Panc1 (cell line): Measurements from ENCODE around the gene ALDH5A1. TPM values are rescaled to one million over a fixed set of nuclear protein-coding genes. Genes with fewer than 3 reads are reported as not detected.

Experiments
- ATAC-seq: fragments of 200-7000 bp; cut with Tn5 transposase; 2 replicates; pipeline ENCODE4 v1.9.1; 2020; ENCODE audit warnings: mild to moderate bottlenecking, moderate library complexity
- BruUV-seq: library from RNA; stranded (reverse); fragments of 400-500 nt; replicated peaks from 2 replicates; lab custom pipeline; 2021; lab: Mats Ljungman, UMichigan
- CTCF ChIA-PET: fragments of 300-600 bp; sonication (Branson Sonifier 250); formaldehyde crosslinking; loops from one replicate; lab custom pipeline; 2022; ENCODE audit warnings: antibody characterized with exemption; lab: Charles Lee
- POLR2A ChIA-PET: fragments of 300-600 bp; sonication (Branson Sonifier 250); formaldehyde crosslinking; loops from one replicate; lab custom pipeline; 2022; ENCODE audit warnings: antibody characterized with exemption; lab: Charles Lee
- DNase-seq: peaks from one replicate; pipeline ENCODE4 v3.0.0-alpha.2; 2010; ENCODE audit warnings: low read depth, low spot score
- H3K27ac ChIP-seq: 2 replicates; pipeline ENCODE4 v1.5.1; 2011; ENCODE audit warnings: mild to moderate bottlenecking, low read length, inconsistent platforms
- H3K27me3 ChIP-seq: fragments of 200-500 bp; sonication (Bioruptor generic); 2 replicates; pipeline ENCODE4 v1.6.0; 2014; ENCODE audit warnings: low read length, inconsistent platforms; ENCODE audit not compliant: control insufficient read depth, insufficient read depth
- H3K36me3 ChIP-seq: fragments of 200-500 bp; sonication (Bioruptor generic); 2 replicates; pipeline ENCODE4 v1.5.1; 2014; ENCODE audit warnings: inconsistent platforms, mild to moderate bottlenecking, low read length, moderate library complexity; ENCODE audit not compliant: control insufficient read depth, insufficient read depth
- H3K4me1 ChIP-seq: 2 replicates; pipeline ENCODE4 v1.5.1; 2011; ENCODE audit warnings: inconsistent platforms, mild to moderate bottlenecking, low read length, moderate library complexity; ENCODE audit not compliant: control insufficient read depth, insufficient read depth
- H3K4me3 ChIP-seq, 2 experiments: 2 replicates each; pipeline ENCODE4 v1.5.1; 2011 to 2012; ENCODE audit warnings: low read depth in 2 of 2, low read length in 2 of 2, mild to moderate bottlenecking in 2 of 2, inconsistent platforms in 1 of 2, moderate library complexity in 1 of 2
- H3K9me3 ChIP-seq: fragments of 200-500 bp; sonication (Bioruptor generic); 2 replicates; pipeline ENCODE4 v1.5.1; 2014; ENCODE audit warnings: low read depth, mild to moderate bottlenecking, inconsistent platforms, low read length, moderate library complexity; ENCODE audit not compliant: control insufficient read depth, insufficient read depth
- POLR2AphosphoS5 ChIP-seq: IDR thresholded peaks from 2 replicates; pipeline ENCODE4 v1.6.1; 2012; ENCODE audit warnings: mild to moderate bottlenecking, low read depth, low read length, moderate library complexity
- SIN3A ChIP-seq: IDR thresholded peaks from 2 replicates; pipeline ENCODE4 v1.6.1; 2012; ENCODE audit warnings: low read depth, mild to moderate bottlenecking, low read length, moderate library complexity, borderline replicate concordance; ENCODE audit not compliant: insufficient read depth
- TCF7L2 ChIP-seq: IDR thresholded peaks from 2 replicates; pipeline ENCODE4 v1.6.1; 2011; ENCODE audit warnings: mild to moderate bottlenecking, low read depth, low read length, inconsistent platforms
- in situ Hi-C: cut with HindIII; loops from 2 replicates; pipeline ENCODE4 v1.10.0; 2016; ENCODE audit warnings: low sequenced_read_pairs, low pct_unique_long_range_greater_than_20kb
- intact Hi-C: fragments of 100-400 bp; cut with micrococcal nuclease; formaldehyde crosslinking; loops from one replicate; pipeline ENCODE4 v1.10.0; 2022; ENCODE audit not compliant: unreplicated experiment
- total RNA-seq: library from RNA; stranded (reverse); gene quantifications from one replicate; pipeline ENCODE4 v1.2.1, GENCODE V29; 2021; ENCODE audit not compliant: unreplicated experiment
- TF ChIP-seq, protein P1 (sequence below): fragments of 450-650 bp; IDR thresholded peaks from 2 replicates; pipeline ENCODE4 v1.5.1; 2017; ENCODE audit warnings: mild to moderate bottlenecking
- TF ChIP-seq, protein P2 (sequence below), 2 experiments: IDR thresholded peaks; 2 replicates each; pipeline ENCODE4 v1.6.1; 2011 to 2012; ENCODE audit warnings: low read depth in 2 of 2, control low read depth in 1 of 2, low read length in 1 of 2, mild to moderate bottlenecking in 1 of 2, moderate library complexity in 1 of 2; ENCODE audit not compliant: insufficient read depth in 1 of 2

The ALDH5A1 gene
- total RNA-seq, 1 experiment from 2014 or later, result 4.2 TPM

DNA sequence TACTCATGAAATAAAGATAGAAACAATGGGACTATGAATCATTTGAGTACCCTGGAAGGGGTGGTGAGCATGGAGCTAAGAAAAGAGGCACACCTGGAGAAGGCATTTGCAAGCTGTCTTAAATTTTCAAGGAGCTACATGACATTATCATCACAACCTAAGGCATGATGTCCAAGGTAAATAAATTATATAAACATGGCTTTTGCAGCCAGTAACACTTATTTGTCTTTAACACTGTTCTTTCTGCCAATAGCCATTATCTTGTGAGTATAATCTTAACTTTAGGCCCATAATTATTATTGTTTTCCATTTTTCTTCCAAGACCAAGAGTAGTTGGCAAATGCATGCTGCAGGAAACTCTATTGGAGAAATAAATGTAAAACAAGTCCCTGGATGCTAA is 63.7 kb downstream of the ALDH5A1 start:
- DNase-seq (no peak), ATAC-seq (no peak)
- CTCF ChIA-PET, result interaction anchor here (0.6 kb wide), 1 partner anchor 82 kb away, joined by 3 read pairs; no protein-coding TSS in a partner anchor
- intact Hi-C loops, result no loop called here
- Histone ChIP-seq H3K9me3 (no peaks in the 10 kb centered on the region), H3K36me3 (no peaks in the 10 kb centered on the region), H3K4me1 (no peaks in the 10 kb centered on the region), H3K27me3 (no peaks in the 10 kb centered on the region), H3K4me3 (no peak overlapping the region), H3K27ac (no peak overlapping the region)
- TF ChIP-seq POLR2AphosphoS5 (no peak), TCF7L2 (no peak), SIN3A (no peak)
- TF ChIP-seq, protein P1, sequence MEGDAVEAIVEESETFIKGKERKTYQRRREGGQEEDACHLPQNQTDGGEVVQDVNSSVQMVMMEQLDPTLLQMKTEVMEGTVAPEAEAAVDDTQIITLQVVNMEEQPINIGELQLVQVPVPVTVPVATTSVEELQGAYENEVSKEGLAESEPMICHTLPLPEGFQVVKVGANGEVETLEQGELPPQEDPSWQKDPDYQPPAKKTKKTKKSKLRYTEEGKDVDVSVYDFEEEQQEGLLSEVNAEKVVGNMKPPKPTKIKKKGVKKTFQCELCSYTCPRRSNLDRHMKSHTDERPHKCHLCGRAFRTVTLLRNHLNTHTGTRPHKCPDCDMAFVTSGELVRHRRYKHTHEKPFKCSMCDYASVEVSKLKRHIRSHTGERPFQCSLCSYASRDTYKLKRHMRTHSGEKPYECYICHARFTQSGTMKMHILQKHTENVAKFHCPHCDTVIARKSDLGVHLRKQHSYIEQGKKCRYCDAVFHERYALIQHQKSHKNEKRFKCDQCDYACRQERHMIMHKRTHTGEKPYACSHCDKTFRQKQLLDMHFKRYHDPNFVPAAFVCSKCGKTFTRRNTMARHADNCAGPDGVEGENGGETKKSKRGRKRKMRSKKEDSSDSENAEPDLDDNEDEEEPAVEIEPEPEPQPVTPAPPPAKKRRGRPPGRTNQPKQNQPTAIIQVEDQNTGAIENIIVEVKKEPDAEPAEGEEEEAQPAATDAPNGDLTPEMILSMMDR, result no peak
- TF ChIP-seq, protein P2, sequence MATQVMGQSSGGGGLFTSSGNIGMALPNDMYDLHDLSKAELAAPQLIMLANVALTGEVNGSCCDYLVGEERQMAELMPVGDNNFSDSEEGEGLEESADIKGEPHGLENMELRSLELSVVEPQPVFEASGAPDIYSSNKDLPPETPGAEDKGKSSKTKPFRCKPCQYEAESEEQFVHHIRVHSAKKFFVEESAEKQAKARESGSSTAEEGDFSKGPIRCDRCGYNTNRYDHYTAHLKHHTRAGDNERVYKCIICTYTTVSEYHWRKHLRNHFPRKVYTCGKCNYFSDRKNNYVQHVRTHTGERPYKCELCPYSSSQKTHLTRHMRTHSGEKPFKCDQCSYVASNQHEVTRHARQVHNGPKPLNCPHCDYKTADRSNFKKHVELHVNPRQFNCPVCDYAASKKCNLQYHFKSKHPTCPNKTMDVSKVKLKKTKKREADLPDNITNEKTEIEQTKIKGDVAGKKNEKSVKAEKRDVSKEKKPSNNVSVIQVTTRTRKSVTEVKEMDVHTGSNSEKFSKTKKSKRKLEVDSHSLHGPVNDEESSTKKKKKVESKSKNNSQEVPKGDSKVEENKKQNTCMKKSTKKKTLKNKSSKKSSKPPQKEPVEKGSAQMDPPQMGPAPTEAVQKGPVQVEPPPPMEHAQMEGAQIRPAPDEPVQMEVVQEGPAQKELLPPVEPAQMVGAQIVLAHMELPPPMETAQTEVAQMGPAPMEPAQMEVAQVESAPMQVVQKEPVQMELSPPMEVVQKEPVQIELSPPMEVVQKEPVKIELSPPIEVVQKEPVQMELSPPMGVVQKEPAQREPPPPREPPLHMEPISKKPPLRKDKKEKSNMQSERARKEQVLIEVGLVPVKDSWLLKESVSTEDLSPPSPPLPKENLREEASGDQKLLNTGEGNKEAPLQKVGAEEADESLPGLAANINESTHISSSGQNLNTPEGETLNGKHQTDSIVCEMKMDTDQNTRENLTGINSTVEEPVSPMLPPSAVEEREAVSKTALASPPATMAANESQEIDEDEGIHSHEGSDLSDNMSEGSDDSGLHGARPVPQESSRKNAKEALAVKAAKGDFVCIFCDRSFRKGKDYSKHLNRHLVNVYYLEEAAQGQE (IDR thresholded peaks at IDR 0.05; ENCODE audit: insufficient read depth in 1 of 2, low read depth in 2 of 2, low read length in 1 of 2), result no peak
- POLR2A ChIA-PET, result no interaction called here
- in situ Hi-C loops, result no loop called here
- no TSS peak for BruUV-seq

DNA sequence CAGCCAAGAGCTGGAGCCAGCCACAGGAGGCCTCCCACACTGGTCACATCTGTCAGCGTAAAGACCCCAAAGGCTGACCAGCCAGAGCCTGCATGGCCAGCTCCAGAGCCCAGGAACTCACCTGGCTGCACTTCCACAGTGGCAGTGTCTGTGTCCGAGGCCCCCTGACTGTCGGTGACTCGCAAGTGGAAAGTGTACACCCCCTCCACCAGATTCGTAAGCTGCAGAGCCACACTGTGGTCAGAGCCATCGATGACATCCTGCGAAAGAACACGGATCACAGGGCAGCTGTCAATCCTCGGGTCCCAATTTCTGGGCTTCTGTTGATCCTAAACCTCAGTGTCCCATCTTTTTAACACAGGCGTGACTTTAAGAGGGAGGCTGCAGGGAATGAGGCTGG is 69.3 kb downstream of the ALDH5A1 start:
- CTCF ChIA-PET, result interaction anchor here (0.5 kb wide), 1 partner anchor 18 kb away, joined by 5 read pairs; no protein-coding TSS in a partner anchor

DNA sequence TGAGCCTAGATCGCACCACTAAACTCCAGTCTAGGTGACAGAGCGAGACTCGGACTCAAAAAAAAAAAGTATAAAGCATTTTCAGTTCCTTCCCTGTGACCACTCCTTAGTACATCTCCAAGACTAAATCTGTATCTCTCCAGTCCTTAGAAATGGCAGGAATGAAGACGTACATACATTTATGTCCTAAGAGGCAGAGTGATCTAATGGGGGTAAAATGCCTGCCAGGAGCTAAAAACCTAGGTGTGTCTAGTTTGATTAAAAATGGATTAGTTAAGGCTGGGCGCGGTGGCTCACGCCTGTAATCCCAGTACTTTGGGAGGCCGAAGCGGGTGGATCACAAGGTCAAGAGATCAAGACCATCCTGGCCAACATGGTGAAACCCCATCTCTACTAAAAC is 70.4 kb downstream of the ALDH5A1 start:
- Histone ChIP-seq H3K9me3 (no peaks in the 10 kb centered on the region), H3K27ac (no peak overlapping the region), H3K4me3 (no peak overlapping the region), H3K36me3 (no peaks in the 10 kb centered on the region), H3K4me1 (no peaks in the 10 kb centered on the region), H3K27me3 (no peaks in the 10 kb centered on the region)
- BruUV-seq, result no TSS peak
- TF ChIP-seq, protein P2 (IDR thresholded peaks at IDR 0.05; ENCODE audit: insufficient read depth in 1 of 2, low read depth in 2 of 2, low read length in 1 of 2), result no peak
- TF ChIP-seq SIN3A, result no peak
- TF ChIP-seq TCF7L2, result no peak
- no peak for TF ChIP-seq POLR2AphosphoS5
- TF ChIP-seq, protein P1, result no peak
- ChIA-PET POLR2A (no interaction called here), CTCF (interaction anchor here (0.5 kb wide), 1 partner anchor 520 kb away, joined by 6 read pairs; no protein-coding TSS in a partner anchor)
- intact Hi-C loops, result no loop called here
- in situ Hi-C loops, result no loop called here
- DNase-seq (no peak), ATAC-seq (no peak)

More for the DNA sequence above, 69.3 kb downstream of the ALDH5A1 start:
- TF ChIP-seq SIN3A, result no peak
- in situ Hi-C loops, result no loop called here
- ATAC-seq, result no peak
- no peak overlapping the region for H3K4me3 ChIP-seq
- BruUV-seq, result no TSS peak
- no peak for DNase-seq
- no peaks in the 10 kb centered on the region for H3K9me3 ChIP-seq
- H3K27ac ChIP-seq, result no peak overlapping the region
- H3K36me3 ChIP-seq, result no peaks in the 10 kb centered on the region
- intact Hi-C loops, result no loop called here
- no peaks in the 10 kb centered on the region for H3K4me1 ChIP-seq
- no peaks in the 10 kb centered on the region for H3K27me3 ChIP-seq
- POLR2A ChIA-PET, result no interaction called here
